GM21717 (cell line): ENCODE data around the gene ZNF691.

Experiments used
- ATAC-seq: cut with Tn5 transposase; IDR thresholded peaks from one replicate; pipeline ENCODE4 v1.9.1; 2021; ENCODE audit warnings: mild to moderate bottlenecking, moderate library complexity; ENCODE audit not compliant: unreplicated experiment

Gene ZNF691

GRCh38 chr1:42832641-42833240 is 13.7 kb upstream of the ZNF691 start:
- ATAC-seq: no peak

- no peak for ATAC-seq
Observed at GRCh38 chr1:42833981-42834380, 12.4 kb upstream of the ZNF691 start.

- no peak for ATAC-seq
Observed at GRCh38 chr1:42834803-42835202, 11.6 kb upstream of the ZNF691 start.

- ATAC-seq: no peak
Observed at GRCh38 chr1:42835422-42835821, 11.0 kb upstream of the ZNF691 start.

GRCh38 chr1:42837709-42838108 is 8.7 kb upstream of the ZNF691 start:
- no peak for ATAC-seq

- no peak for ATAC-seq
Observed at GRCh38 chr1:42838482-42839190, 7.8 kb upstream of the ZNF691 start.

GRCh38 chr1:42841010-42841409 is 5.4 kb upstream of the ZNF691 start:
- ATAC-seq: no peak

GRCh38 chr1:42841440-42842147 is 4.8 kb upstream of the ZNF691 start:
- ATAC-seq: no peak

- no peak for ATAC-seq
Observed at GRCh38 chr1:42844592-42845140, 1.7 kb upstream of the ZNF691 start.

- ATAC-seq: no peak
Observed at GRCh38 chr1:42845193-42845592, 1.2 kb upstream of the ZNF691 start.

- ATAC-seq: no peak
Observed at GRCh38 chr1:42845866-42846256, 552 bp upstream of the ZNF691 start.

GRCh38 chr1:42847111-42847595 is 740 bp downstream of the ZNF691 start:
- ATAC-seq: peak; percentile 12

GRCh38 chr1:42847721-42848460 is 1.5 kb downstream of the ZNF691 start:
- ATAC-seq: no peak

GRCh38 chr1:42848823-42849537 is 2.6 kb downstream of the ZNF691 start:
- no peak for ATAC-seq

- no peak for ATAC-seq
Observed at GRCh38 chr1:42849944-42850343, 3.5 kb downstream of the ZNF691 start.

- no peak for ATAC-seq
Observed at GRCh38 chr1:42851420-42851819, 5.0 kb downstream of the ZNF691 start.

- ATAC-seq: no peak
Observed at GRCh38 chr1:42851960-42852607, 5.7 kb downstream of the ZNF691 start.

- no peak for ATAC-seq
Observed at GRCh38 chr1:42852608-42852980, 6.2 kb downstream of the ZNF691 start.

- no peak for ATAC-seq
Observed at GRCh38 chr1:42853116-42853884, 6.9 kb downstream of the ZNF691 start.
